ENCODE results near the gene ANKS1B. TPM values are rescaled to one million over a fixed set of nuclear protein-coding genes. Genes with fewer than 3 reads are reported as not detected.

ANKS1B gene
- total and polyA plus RNA-seq, 7 donors = 0.46 to 7.4 (median 3.6) TPM

GRCh38 chr12:98885778-98886177, 1099.0 kb downstream of the ANKS1B start:
- Histone ChIP-seq H3K27ac (no peak overlapping the region), H3K36me3 (ENCODE audit: insufficient read depth in 1 of 2, low read depth in 1 of 2) (no peaks in the 10 kb centered on the region), H3K4me1 (no peaks in the 10 kb centered on the region), H3K27me3 (ENCODE audit: insufficient read depth in 3 of 3, low read length in 2 of 3) (peaks cover 0 to 9% (median 2%) of the 10 kb centered on the region in 3 donors), H3K4me3 (no peak overlapping the region), H3K9me3 (no peaks in the 10 kb centered on the region)
- 43 to 54% (median 53%) methylated on average over 2 of the region's 2 CpGs for WGBS, 3 donors
- TF ChIP-seq, protein P1, sequence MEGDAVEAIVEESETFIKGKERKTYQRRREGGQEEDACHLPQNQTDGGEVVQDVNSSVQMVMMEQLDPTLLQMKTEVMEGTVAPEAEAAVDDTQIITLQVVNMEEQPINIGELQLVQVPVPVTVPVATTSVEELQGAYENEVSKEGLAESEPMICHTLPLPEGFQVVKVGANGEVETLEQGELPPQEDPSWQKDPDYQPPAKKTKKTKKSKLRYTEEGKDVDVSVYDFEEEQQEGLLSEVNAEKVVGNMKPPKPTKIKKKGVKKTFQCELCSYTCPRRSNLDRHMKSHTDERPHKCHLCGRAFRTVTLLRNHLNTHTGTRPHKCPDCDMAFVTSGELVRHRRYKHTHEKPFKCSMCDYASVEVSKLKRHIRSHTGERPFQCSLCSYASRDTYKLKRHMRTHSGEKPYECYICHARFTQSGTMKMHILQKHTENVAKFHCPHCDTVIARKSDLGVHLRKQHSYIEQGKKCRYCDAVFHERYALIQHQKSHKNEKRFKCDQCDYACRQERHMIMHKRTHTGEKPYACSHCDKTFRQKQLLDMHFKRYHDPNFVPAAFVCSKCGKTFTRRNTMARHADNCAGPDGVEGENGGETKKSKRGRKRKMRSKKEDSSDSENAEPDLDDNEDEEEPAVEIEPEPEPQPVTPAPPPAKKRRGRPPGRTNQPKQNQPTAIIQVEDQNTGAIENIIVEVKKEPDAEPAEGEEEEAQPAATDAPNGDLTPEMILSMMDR (IDR thresholded peaks at IDR 0.05) = no peak
- intact Hi-C loops (cut with DNase I) = no loop called here
- ATAC-seq (no peak), DNase-seq (no peak)

DNA sequence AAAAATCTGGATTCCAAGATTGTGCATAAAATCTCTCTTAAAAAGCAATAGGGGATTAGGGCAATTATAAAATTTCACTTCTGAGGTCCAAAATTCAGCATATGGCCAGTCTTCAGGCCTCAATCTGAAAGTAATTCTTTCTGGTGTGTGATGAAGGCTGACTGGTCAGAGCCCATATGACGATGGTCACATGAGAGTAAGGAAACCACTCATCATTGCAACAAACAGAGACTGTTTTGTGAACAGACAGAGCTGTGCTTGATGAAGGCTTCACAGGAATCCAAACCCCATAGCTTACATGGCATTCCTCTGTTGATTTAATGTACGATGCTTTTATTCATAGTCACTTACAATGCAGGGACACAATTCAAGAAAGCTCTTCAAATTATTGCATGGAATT, 1101.5 kb downstream of the ANKS1B start:
- H3K9me3 ChIP-seq = no peaks in the 10 kb centered on the region
- no peak for ATAC-seq
- no peaks in the 10 kb centered on the region for H3K36me3 ChIP-seq (ENCODE audit: insufficient read depth in 1 of 2, low read depth in 1 of 2)
- H3K4me1 ChIP-seq = no peaks in the 10 kb centered on the region
- TF ChIP-seq, protein P1 (IDR thresholded peaks at IDR 0.05) = no peak
- WGBS, 3 donors = 57 to 71% (median 65%) methylated on average over 2 of the region's 2 CpGs
- intact Hi-C loops (cut with DNase I) = no loop called here
- DNase-seq = no peak
- H3K27me3 ChIP-seq (ENCODE audit: insufficient read depth in 3 of 3, low read length in 2 of 3) = peaks cover 0 to 2% (median 0%) of the 10 kb centered on the region in 3 donors
- no peak overlapping the region for H3K4me3 ChIP-seq
- no peak overlapping the region for H3K27ac ChIP-seq

GRCh38 chr12:98882526-98882925, 1102.2 kb downstream of the ANKS1B start:
- H3K9me3 ChIP-seq = no peaks in the 10 kb centered on the region
- WGBS, 3 donors = 36 to 88% (median 81%) methylated on average over 1 of the region's 1 CpG
- no peak overlapping the region for H3K4me3 ChIP-seq
- TF ChIP-seq, protein P1 (IDR thresholded peaks at IDR 0.05) = no peak
- H3K36me3 ChIP-seq (ENCODE audit: insufficient read depth in 1 of 2, low read depth in 1 of 2) = no peaks in the 10 kb centered on the region
- no peak for DNase-seq
- H3K27ac ChIP-seq = no peak overlapping the region
- no peak for ATAC-seq
- H3K27me3 ChIP-seq (ENCODE audit: insufficient read depth in 3 of 3, low read length in 2 of 3) = peaks cover 0 to 2% (median 0%) of the 10 kb centered on the region in 3 donors
- intact Hi-C loops (cut with DNase I) = no loop called here
- H3K4me1 ChIP-seq = no peaks in the 10 kb centered on the region

- WGBS, 3 donors = 48 to 71% (median 66%) methylated on average over 1 of the region's 1 CpG
- H3K4me1 ChIP-seq = no peaks in the 10 kb centered on the region
- DNase-seq (no peak), ATAC-seq (no peak)
- H3K36me3 ChIP-seq (ENCODE audit: insufficient read depth in 1 of 2, low read depth in 1 of 2) = no peaks in the 10 kb centered on the region
- TF ChIP-seq, protein P1 (IDR thresholded peaks at IDR 0.05) = no peak
- no peak overlapping the region for H3K27ac ChIP-seq
- H3K4me3 ChIP-seq = no peak overlapping the region
- no peaks in the 10 kb centered on the region for H3K27me3 ChIP-seq (ENCODE audit: insufficient read depth in 3 of 3, low read length in 2 of 3)
- intact Hi-C loops (cut with DNase I) = no loop called here
- H3K9me3 ChIP-seq = no peaks in the 10 kb centered on the region
Measured at GRCh38 chr12:98873776-98874175, 1111.0 kb downstream of the ANKS1B start.

DNA sequence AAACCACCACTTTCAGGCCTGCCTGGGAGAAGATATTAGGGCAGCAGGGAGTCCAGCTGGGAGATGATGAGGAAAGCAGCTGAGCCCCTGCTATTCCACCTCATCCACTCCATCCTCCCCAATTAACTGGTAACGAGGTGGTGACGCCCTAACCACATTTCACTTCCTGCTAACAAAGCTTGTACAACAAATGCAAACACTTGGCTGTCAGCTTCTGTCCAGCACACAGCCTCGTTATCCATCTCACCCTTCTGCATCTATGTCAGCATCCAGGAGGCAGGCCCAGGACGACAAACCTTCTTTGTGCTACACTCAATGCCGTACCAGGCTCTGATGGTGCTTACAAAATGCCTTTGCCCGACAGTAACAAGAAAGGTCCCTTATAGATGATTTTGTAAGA, 1114.2 kb downstream of the ANKS1B start:
- Histone ChIP-seq H3K27me3 (ENCODE audit: insufficient read depth in 3 of 3, low read length in 2 of 3) (no peaks in the 10 kb centered on the region), H3K36me3 (ENCODE audit: insufficient read depth in 1 of 2, low read depth in 1 of 2) (no peaks in the 10 kb centered on the region), H3K9me3 (no peaks in the 10 kb centered on the region), H3K4me1 (no peaks in the 10 kb centered on the region), H3K27ac (no peak overlapping the region), H3K4me3 (no peak overlapping the region)
- TF ChIP-seq, protein P1 (IDR thresholded peaks at IDR 0.05) = no peak
- no peak for DNase-seq
- WGBS, 3 donors = 51 to 57% (median 55%) methylated on average over 6 of the region's 6 CpGs
- intact Hi-C loops (cut with DNase I) = no loop called here
- ATAC-seq = no peak
